Neural progenitor cell (in vitro differentiated cells): ENCODE data around the gene AP5Z1.

Experiments
- EZH2 ChIP-seq: fragments of 200-600 bp; sonication (generic); IDR thresholded peaks from 2 replicates; pipeline ENCODE4 v1.6.1; 2017; ENCODE audit warnings: antibody characterized with exemption, mild to moderate bottlenecking, moderate library complexity
- EZH2phosphoT487 ChIP-seq: fragments of 200-600 bp; sonication (generic); IDR thresholded peaks from 2 replicates; pipeline ENCODE4 v1.6.1; 2017; ENCODE audit warnings: antibody characterized with exemption
- TF ChIP-seq, protein P1 (sequence below): fragments of 200-600 bp; sonication (generic); IDR thresholded peaks from 2 replicates; pipeline ENCODE4 v1.5.1; 2017; ENCODE audit warnings: antibody characterized with exemption, mild to moderate bottlenecking

GRCh38 chr7:4749798-4750197, 25.6 kb upstream of the AP5Z1 start:
- TF ChIP-seq, protein P1, sequence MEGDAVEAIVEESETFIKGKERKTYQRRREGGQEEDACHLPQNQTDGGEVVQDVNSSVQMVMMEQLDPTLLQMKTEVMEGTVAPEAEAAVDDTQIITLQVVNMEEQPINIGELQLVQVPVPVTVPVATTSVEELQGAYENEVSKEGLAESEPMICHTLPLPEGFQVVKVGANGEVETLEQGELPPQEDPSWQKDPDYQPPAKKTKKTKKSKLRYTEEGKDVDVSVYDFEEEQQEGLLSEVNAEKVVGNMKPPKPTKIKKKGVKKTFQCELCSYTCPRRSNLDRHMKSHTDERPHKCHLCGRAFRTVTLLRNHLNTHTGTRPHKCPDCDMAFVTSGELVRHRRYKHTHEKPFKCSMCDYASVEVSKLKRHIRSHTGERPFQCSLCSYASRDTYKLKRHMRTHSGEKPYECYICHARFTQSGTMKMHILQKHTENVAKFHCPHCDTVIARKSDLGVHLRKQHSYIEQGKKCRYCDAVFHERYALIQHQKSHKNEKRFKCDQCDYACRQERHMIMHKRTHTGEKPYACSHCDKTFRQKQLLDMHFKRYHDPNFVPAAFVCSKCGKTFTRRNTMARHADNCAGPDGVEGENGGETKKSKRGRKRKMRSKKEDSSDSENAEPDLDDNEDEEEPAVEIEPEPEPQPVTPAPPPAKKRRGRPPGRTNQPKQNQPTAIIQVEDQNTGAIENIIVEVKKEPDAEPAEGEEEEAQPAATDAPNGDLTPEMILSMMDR, result no peak
- no peak for TF ChIP-seq EZH2phosphoT487
- TF ChIP-seq EZH2, result no peak
